ENCODE measurements around the gene THAP8.

- TF ChIP-seq NFRKB (IDR thresholded peaks at IDR 0.05) (no peak), L3MBTL2 (conservative IDR thresholded peaks at IDR 0.05) (no peak), FOXM1 (IDR thresholded peaks at IDR 0.05; ENCODE audit: borderline replicate concordance) (no peak), ARNT (IDR thresholded peaks at IDR 0.05) (no peak), ELF4 (IDR thresholded peaks at IDR 0.05) (no peak), SP1 (IDR thresholded peaks at IDR 0.05) (no peak), FOXA1 (IDR thresholded peaks at IDR 0.05) (no peak), SUZ12 (IDR thresholded peaks at IDR 0.05) (no peak), PKNOX1 (IDR thresholded peaks at IDR 0.05) (no peak), BHLHE40 (IDR thresholded peaks at IDR 0.05; ENCODE audit: borderline replicate concordance) (no peak), TARDBP (IDR thresholded peaks at IDR 0.05) (no peak), ZNF384 (IDR thresholded peaks at IDR 0.05) (no peak), CTBP1 (IDR thresholded peaks at IDR 0.05; ENCODE audit: borderline replicate concordance) (no peak)
Observed at GRCh38 chr19:36043952-36044351, 10.1 kb downstream of the THAP8 start.
